PC-3 (cell line): ENCODE results near the gene PI4KB. TPM values are rescaled to one million over a fixed set of nuclear protein-coding genes. Genes with fewer than 3 reads are reported as not detected.

Experiments
- ATAC-seq: fragments of 200-7000 bp; cut with Tn5 transposase; 2 replicates; pipeline ENCODE4 v1.9.1; 2020; ENCODE audit warnings: mild to moderate bottlenecking, moderate library complexity
- BruUV-seq: library from RNA; stranded (reverse); fragments of 400-500 nt; replicated peaks from 2 replicates; lab custom pipeline; 2021; lab: Mats Ljungman, UMichigan
- CTCF ChIA-PET: fragments of 300-600 bp; sonication (Branson Sonifier 250); formaldehyde crosslinking; loops from one replicate; lab custom pipeline; 2022; ENCODE audit warnings: antibody characterized with exemption; lab: Charles Lee
- POLR2A ChIA-PET: fragments of 300-600 bp; sonication (Branson Sonifier 250); formaldehyde crosslinking; loops from one replicate; lab custom pipeline; 2022; ENCODE audit warnings: antibody characterized with exemption; ENCODE audit not compliant: unreplicated experiment; lab: Charles Lee
- DNase-seq: peaks from one replicate; pipeline ENCODE4 v3.0.0-alpha.2; 2015
- H2AFZ ChIP-seq: fragments of 300-600 bp; sonication (generic); 2 replicates; pipeline ENCODE4 v1.6.0; 2016; ENCODE audit warnings: antibody characterized with exemption, low read length
- H3F3A ChIP-seq: fragments of 300-600 bp; sonication (generic); one replicate; pipeline ENCODE4 v1.6.0; 2017; ENCODE audit warnings: antibody characterized with exemption, low read length, control low read depth, mild to moderate bottlenecking; ENCODE audit not compliant: unreplicated experiment
- H3K27ac ChIP-seq: fragments of 300-600 bp; sonication (generic); 2 replicates; pipeline ENCODE4 v1.5.1; 2016; ENCODE audit warnings: mild to moderate bottlenecking, low read length
- H3K27me3 ChIP-seq: fragments of 300-600 bp; sonication (generic); 2 replicates; pipeline ENCODE4 v1.6.1; 2016; ENCODE audit warnings: low read length, mixed read lengths
- H3K36me3 ChIP-seq: fragments of 300-600 bp; sonication (generic); 2 replicates; pipeline ENCODE4 v1.6.1; 2016; ENCODE audit warnings: low read depth, mixed run types, low read length, mixed read lengths
- H3K4me1 ChIP-seq: fragments of 300-600 bp; sonication (generic); 2 replicates; pipeline ENCODE4 v1.5.1; 2016; ENCODE audit warnings: low read length; ENCODE audit not compliant: insufficient read depth
- H3K4me2 ChIP-seq: fragments of 300-600 bp; sonication (generic); 2 replicates; pipeline ENCODE4 v1.6.0; 2016; ENCODE audit warnings: low read length
- H3K4me3 ChIP-seq: fragments of 300-600 bp; sonication (generic); 2 replicates; pipeline ENCODE4 v1.5.1; 2016; ENCODE audit warnings: mild to moderate bottlenecking, low read length, mixed read lengths
- H3K79me2 ChIP-seq: fragments of 300-600 bp; sonication (generic); 2 replicates; pipeline ENCODE4 v1.6.1; 2017; ENCODE audit warnings: low read length, mixed read lengths
- H3K9ac ChIP-seq: fragments of 300-600 bp; sonication (generic); 2 replicates; pipeline ENCODE4 v1.6.0; 2016; ENCODE audit warnings: mild to moderate bottlenecking, low read length
- H3K9me2 ChIP-seq: fragments of 300-600 bp; sonication (generic); replicated peaks from 2 replicates; pipeline ENCODE4 v1.6.1; 2016; ENCODE audit warnings: mixed run types, low read length, mixed read lengths
- H3K9me3 ChIP-seq: fragments of 300-600 bp; sonication (generic); 2 replicates; pipeline ENCODE4 v1.6.1; 2016; ENCODE audit warnings: low read length, mixed read lengths
- H4K20me1 ChIP-seq: fragments of 300-600 bp; sonication (generic); 2 replicates; pipeline ENCODE4 v1.6.1; 2016; ENCODE audit warnings: low read length, mixed read lengths
- EZH2 ChIP-seq: fragments of 300-600 bp; sonication (generic); IDR thresholded peaks from one replicate; pipeline ENCODE4 v1.6.1; 2017; ENCODE audit warnings: antibody characterized with exemption, mild to moderate bottlenecking, low read length; ENCODE audit not compliant: unreplicated experiment
- EZH2phosphoT487 ChIP-seq: fragments of 300-600 bp; sonication (generic); IDR thresholded peaks from 2 replicates; pipeline ENCODE4 v1.6.1; 2018; ENCODE audit warnings: mild to moderate bottlenecking, antibody characterized with exemption, low read length, borderline replicate concordance
- intact Hi-C: fragments of 100-400 bp; cut with micrococcal nuclease; formaldehyde crosslinking; loops from 2 replicates; pipeline ENCODE4 v1.9.0; 2023
- total RNA-seq: library from RNA; depleted of rRNA; stranded (reverse); fragments of >200 nt; gene quantifications from 2 replicates; pipeline ENCODE4 v1.2.3, GENCODE V29; 2014
- TF ChIP-seq, protein P1 (sequence below): fragments of 300-600 bp; sonication (generic); conservative IDR thresholded peaks from 2 replicates; pipeline ENCODE4 v1.5.1; 2017; ENCODE audit warnings: antibody characterized with exemption, low read depth, mild to moderate bottlenecking, low read length

The PI4KB gene
- total RNA-seq, 1 experiment from 2014 or later: 99.5 TPM

DNA sequence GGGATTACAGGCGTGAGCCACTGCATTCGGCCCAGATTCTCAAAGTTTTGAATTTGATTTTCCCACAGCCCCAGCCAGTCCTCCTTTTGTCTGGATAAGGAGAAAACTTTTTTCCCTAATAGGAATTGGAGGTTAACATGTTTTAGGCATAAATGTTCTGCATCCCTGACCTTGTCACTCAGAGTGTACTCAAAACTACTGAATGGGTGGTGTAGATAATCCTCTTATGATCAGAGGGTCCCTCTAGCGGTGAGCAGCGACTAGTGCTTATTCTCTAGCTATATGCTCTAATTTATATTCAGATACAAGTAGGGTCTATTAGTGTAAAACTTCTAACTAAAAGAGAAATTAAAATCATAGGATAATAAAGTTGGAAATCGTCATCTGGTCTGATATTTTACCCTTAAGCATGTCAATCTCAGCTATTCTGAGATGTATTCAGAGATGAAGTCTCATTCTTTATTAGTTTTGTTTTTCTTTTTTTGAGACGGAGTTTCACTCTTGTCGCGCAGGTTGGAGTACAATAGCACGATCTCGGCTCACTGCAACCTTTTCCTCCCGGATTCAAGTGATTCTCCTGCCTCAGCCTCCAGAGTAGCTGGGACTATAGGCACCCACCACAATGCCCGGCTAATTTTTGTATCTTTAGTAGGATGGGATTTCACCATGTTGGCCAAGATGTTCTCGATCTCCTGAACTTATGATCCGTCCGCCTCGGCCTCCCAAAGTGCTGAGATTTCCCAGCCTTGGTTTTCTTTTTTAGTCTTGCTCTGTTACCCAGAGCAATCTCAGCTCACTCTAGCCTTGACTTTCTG, 75.4 kb downstream of the PI4KB start:
- H3K36me3 ChIP-seq: peaks cover 31% of the 10 kb centered on the region
- H3K9me3 ChIP-seq: no peaks in the 10 kb centered on the region
- CTCF ChIA-PET: interaction anchor here (0.6 to 1.5 kb wide), 7 partner anchors 30 to 227 kb away, joined by 3 to 6 read pairs (median 4); partner anchors contain the start of gene ZNF687
- no peak for TF ChIP-seq EZH2
- TF ChIP-seq EZH2phosphoT487: no peak
- TF ChIP-seq, protein P1, sequence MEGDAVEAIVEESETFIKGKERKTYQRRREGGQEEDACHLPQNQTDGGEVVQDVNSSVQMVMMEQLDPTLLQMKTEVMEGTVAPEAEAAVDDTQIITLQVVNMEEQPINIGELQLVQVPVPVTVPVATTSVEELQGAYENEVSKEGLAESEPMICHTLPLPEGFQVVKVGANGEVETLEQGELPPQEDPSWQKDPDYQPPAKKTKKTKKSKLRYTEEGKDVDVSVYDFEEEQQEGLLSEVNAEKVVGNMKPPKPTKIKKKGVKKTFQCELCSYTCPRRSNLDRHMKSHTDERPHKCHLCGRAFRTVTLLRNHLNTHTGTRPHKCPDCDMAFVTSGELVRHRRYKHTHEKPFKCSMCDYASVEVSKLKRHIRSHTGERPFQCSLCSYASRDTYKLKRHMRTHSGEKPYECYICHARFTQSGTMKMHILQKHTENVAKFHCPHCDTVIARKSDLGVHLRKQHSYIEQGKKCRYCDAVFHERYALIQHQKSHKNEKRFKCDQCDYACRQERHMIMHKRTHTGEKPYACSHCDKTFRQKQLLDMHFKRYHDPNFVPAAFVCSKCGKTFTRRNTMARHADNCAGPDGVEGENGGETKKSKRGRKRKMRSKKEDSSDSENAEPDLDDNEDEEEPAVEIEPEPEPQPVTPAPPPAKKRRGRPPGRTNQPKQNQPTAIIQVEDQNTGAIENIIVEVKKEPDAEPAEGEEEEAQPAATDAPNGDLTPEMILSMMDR: peak; percentile 94
- H2AFZ ChIP-seq: no peak overlapping the region
- no peak overlapping the region for H3K27ac ChIP-seq
- H3K4me2 ChIP-seq: no peak overlapping the region
- intact Hi-C loops: loop anchor here (1.0 to 2.0 kb wide), 2 partner anchors 56 to 151 kb away; no protein-coding TSS in a partner anchor
- H3K79me2 ChIP-seq: peaks cover 22% of the 10 kb centered on the region
- no peak overlapping the region for H3K9ac ChIP-seq
- BruUV-seq: no TSS peak
- H3K9me2 ChIP-seq: no peaks in the 10 kb centered on the region
- peak; percentile 86 for DNase-seq
- no peaks in the 10 kb centered on the region for H3K27me3 ChIP-seq
- peaks cover 4% of the 10 kb centered on the region for H3F3A ChIP-seq
- ATAC-seq: peak; percentile 62
- POLR2A ChIA-PET: interaction anchor here (0.5 to 1.0 kb wide), 4 partner anchors 9 to 86 kb away, joined by 3 to 13 read pairs (median 3); no protein-coding TSS in a partner anchor
- peaks cover 5% of the 10 kb centered on the region; the same call in 1 of the 2 replicates for H3K4me1 ChIP-seq
- no peaks in the 10 kb centered on the region; the same call in 1 of the 2 replicates for H4K20me1 ChIP-seq
- H3K4me3 ChIP-seq: no peak overlapping the region

DNA sequence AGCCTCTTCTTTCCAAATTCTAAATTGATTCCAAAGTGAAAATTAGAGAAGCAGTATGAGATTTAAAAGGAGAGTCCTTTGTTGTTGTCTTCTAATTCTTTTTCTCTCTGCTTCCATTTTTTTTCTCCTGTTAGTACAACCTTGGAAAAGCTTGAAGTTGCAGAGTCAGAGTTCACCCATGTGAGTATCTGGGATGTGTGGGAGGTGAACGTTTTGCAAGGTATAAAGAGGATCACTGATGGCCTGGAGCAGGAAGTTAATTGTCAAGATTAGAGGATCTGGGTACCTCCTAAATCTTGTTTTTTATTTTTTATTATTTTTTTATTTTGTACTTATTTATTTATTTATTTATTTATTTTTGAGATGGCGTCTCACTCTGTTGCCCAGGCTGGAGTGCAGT, 80.4 kb downstream of the PI4KB start:
- TF ChIP-seq, protein P1: no peak
- TF ChIP-seq EZH2 (no peak), EZH2phosphoT487 (no peak)
- Histone ChIP-seq H3K27me3 (no peaks in the 10 kb centered on the region), H4K20me1 (no peaks in the 10 kb centered on the region), H3K4me3 (no peak overlapping the region), H3K4me1 (no peaks in the 10 kb centered on the region), H2AFZ (no peak overlapping the region), H3K36me3 (peaks cover 81% of the 10 kb centered on the region), H3K27ac (no peak overlapping the region), H3F3A (peaks cover 4% of the 10 kb centered on the region), H3K9me3 (no peaks in the 10 kb centered on the region), H3K4me2 (no peak overlapping the region), H3K9me2 (no peaks in the 10 kb centered on the region), H3K79me2 (no peaks in the 10 kb centered on the region), H3K9ac (no peak overlapping the region)
- intact Hi-C loops: no loop called here
- BruUV-seq: no TSS peak
- CTCF ChIA-PET: interaction anchor here (0.6 kb wide), 2 partner anchors 54 to 142 kb away, joined by 3 to 4 read pairs; no protein-coding TSS in a partner anchor
- ATAC-seq (no peak), DNase-seq (no peak)
- POLR2A ChIA-PET: no interaction called here

DNA sequence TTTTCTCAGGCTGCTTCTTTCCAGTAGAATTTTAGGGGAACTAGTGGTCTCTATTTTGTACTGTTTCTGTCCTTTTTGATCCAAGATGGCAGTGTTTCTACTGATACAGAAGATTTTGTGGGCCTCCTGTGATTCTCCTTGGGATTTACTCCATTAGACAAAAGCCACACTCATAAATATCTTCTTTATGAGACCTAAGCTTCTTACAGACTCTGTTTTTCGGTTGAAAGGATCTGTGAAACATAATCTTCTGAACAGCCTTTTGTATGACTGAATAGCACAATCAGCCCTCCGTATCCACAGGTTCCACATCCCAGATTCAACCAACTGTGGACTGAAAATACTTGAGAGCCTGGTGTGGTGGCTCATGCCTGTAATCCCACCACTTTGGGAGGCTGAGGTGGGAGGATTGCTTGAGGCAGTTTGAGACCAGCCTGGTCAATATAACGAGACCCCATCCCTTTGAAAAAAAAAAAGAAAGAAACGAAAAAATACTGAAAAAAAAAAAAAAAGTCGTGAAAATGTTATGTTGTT, 83.5 kb downstream of the PI4KB start:
- intact Hi-C loops: no loop called here
- Histone ChIP-seq H4K20me1 (no peaks in the 10 kb centered on the region), H3K27me3 (no peaks in the 10 kb centered on the region), H3K4me3 (no peak overlapping the region), H3K79me2 (no peaks in the 10 kb centered on the region), H3K4me1 (no peaks in the 10 kb centered on the region), H3F3A (no peaks in the 10 kb centered on the region), H3K9me2 (no peaks in the 10 kb centered on the region), H2AFZ (no peak overlapping the region), H3K9me3 (no peaks in the 10 kb centered on the region), H3K27ac (no peak overlapping the region), H3K9ac (no peak overlapping the region), H3K36me3 (peaks cover 91% of the 10 kb centered on the region), H3K4me2 (no peak overlapping the region)
- POLR2A ChIA-PET: no interaction called here
- CTCF ChIA-PET: no interaction called here
- no peak for TF ChIP-seq EZH2phosphoT487
- no peak for TF ChIP-seq EZH2
- TF ChIP-seq, protein P1: no peak
- DNase-seq: no peak
- no TSS peak for BruUV-seq
- ATAC-seq: no peak
